RWPE2 (cell line): ENCODE data around the gene SPESP1.

Source experiments
- ATAC-seq: fragments of 200-7000 bp; cut with Tn5 transposase; 3 replicates; pipeline ENCODE4 v1.9.1; 2021; ENCODE audit warnings: low read depth
- DNase-seq: peaks from one replicate; pipeline ENCODE4 v3.0.0-alpha.2; 2020; ENCODE audit warnings: low spot score
- H3K27ac ChIP-seq: fragments of 450-650 bp; 2 replicates; pipeline ENCODE4 v1.5.1; 2017; ENCODE audit warnings: mild to moderate bottlenecking; ENCODE audit not compliant: poor library complexity, severe bottlenecking
- H3K27me3 ChIP-seq: fragments of 250-450 bp; sonication (Bioruptor Pico); 2 replicates; pipeline ENCODE4 v1.5.1; 2021; ENCODE audit warnings: mild to moderate bottlenecking, moderate library complexity; ENCODE audit not compliant: insufficient read depth, poor library complexity, severe bottlenecking
- H3K36me3 ChIP-seq: fragments of 250-450 bp; sonication (Bioruptor Pico); 2 replicates; pipeline ENCODE4 v1.5.1; 2020; ENCODE audit warnings: low read depth, mild to moderate bottlenecking, moderate library complexity
- H3K4me1 ChIP-seq: fragments of 250-450 bp; sonication (Bioruptor Pico); 2 replicates; pipeline ENCODE4 v1.5.1; 2021; ENCODE audit warnings: mild to moderate bottlenecking, moderate library complexity; ENCODE audit not compliant: insufficient read depth, poor library complexity, severe bottlenecking
- H3K4me3 ChIP-seq: fragments of 250-450 bp; sonication (Bioruptor Pico); 2 replicates; pipeline ENCODE4 v1.5.1; 2021; ENCODE audit warnings: mild to moderate bottlenecking, moderate library complexity; ENCODE audit not compliant: severe bottlenecking
- H3K9me3 ChIP-seq: fragments of 250-450 bp; sonication (Bioruptor Pico); 2 replicates; pipeline ENCODE4 v1.5.1; 2021; ENCODE audit warnings: mild to moderate bottlenecking, moderate library complexity; ENCODE audit not compliant: severe bottlenecking
- TF ChIP-seq, protein P1 (sequence below): fragments of 450-650 bp; IDR thresholded peaks from one replicate; pipeline ENCODE4 v1.5.1; 2017; ENCODE audit warnings: mild to moderate bottlenecking, moderate library complexity; ENCODE audit not compliant: poor library complexity, severe bottlenecking

Gene SPESP1

DNA sequence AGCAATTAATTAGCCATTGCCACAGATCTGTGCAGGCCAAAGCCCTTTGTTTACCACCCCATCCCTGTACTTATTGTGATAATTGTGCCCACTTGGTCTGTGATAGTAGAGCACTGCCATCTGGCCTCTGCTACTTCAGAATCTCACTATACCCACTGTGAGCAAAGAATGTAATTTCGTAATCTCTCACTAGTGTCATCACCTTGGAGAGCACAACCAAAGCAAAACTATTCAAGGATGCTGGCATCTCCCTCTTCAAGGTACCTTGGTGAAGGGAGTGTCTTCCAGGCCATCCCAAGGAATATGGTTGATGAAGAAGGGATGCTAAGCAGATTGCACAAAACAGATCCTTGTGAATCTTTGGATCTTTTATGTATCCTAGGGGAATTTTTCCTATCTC is 49.5 kb downstream of the SPESP1 start:
- Histone ChIP-seq H3K27me3 (no peaks in the 10 kb centered on the region), H3K4me3 (no peak overlapping the region), H3K27ac (no peak overlapping the region), H3K4me1 (no peaks in the 10 kb centered on the region), H3K9me3 (no peaks in the 10 kb centered on the region), H3K36me3 (no peaks in the 10 kb centered on the region)
- ATAC-seq (0 out of 3 replicates have a peak, but pooled peaks have one; percentile 21), DNase-seq (no peak)
- TF ChIP-seq, protein P1, sequence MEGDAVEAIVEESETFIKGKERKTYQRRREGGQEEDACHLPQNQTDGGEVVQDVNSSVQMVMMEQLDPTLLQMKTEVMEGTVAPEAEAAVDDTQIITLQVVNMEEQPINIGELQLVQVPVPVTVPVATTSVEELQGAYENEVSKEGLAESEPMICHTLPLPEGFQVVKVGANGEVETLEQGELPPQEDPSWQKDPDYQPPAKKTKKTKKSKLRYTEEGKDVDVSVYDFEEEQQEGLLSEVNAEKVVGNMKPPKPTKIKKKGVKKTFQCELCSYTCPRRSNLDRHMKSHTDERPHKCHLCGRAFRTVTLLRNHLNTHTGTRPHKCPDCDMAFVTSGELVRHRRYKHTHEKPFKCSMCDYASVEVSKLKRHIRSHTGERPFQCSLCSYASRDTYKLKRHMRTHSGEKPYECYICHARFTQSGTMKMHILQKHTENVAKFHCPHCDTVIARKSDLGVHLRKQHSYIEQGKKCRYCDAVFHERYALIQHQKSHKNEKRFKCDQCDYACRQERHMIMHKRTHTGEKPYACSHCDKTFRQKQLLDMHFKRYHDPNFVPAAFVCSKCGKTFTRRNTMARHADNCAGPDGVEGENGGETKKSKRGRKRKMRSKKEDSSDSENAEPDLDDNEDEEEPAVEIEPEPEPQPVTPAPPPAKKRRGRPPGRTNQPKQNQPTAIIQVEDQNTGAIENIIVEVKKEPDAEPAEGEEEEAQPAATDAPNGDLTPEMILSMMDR, result no peak

DNA sequence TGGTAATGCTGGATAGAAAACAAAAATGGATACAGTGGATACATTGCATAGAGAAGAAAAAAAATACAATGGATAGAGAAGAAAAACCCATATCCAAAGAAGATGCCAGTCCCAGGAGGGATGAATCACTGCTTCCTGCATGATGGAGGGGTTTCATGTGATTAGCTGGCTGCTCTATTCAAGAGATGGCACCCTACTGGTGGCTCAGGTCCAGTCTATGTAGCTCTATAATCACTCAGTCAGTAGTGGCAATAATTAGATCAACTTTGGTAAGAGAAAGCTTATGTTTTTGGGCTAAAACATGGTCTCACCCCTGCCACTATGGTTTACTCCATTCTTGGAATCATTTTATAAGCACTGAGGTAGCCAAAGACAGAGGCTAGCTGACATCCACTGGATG is 50.5 kb downstream of the SPESP1 start:
- Histone ChIP-seq H3K4me1 (no peaks in the 10 kb centered on the region), H3K27me3 (no peaks in the 10 kb centered on the region), H3K4me3 (no peak overlapping the region), H3K9me3 (no peaks in the 10 kb centered on the region), H3K27ac (no peak overlapping the region), H3K36me3 (no peaks in the 10 kb centered on the region)
- no peak for ATAC-seq
- DNase-seq, result no peak
- TF ChIP-seq, protein P1, result no peak

DNA sequence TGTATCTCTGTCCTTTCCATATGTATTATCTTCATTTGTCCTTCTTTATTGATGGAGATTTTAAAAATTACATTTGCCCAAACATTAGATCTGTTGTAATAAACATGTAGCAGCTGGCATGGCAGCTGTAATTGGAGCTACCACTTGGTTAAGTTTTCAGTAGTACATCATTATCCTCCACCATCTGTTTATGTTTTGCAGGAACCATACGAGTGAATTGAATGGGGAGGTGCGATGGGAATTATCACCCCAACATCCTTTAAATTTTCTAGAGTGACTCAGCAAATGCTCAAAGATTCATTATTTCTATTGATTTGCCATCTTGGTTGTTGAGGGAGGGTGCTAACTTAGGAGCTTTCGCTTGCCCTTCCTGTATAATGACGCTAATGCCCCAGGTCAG is 51.6 kb downstream of the SPESP1 start:
- TF ChIP-seq, protein P1, result no peak
- no peak overlapping the region for H3K27ac ChIP-seq
- DNase-seq, result no peak

DNA sequence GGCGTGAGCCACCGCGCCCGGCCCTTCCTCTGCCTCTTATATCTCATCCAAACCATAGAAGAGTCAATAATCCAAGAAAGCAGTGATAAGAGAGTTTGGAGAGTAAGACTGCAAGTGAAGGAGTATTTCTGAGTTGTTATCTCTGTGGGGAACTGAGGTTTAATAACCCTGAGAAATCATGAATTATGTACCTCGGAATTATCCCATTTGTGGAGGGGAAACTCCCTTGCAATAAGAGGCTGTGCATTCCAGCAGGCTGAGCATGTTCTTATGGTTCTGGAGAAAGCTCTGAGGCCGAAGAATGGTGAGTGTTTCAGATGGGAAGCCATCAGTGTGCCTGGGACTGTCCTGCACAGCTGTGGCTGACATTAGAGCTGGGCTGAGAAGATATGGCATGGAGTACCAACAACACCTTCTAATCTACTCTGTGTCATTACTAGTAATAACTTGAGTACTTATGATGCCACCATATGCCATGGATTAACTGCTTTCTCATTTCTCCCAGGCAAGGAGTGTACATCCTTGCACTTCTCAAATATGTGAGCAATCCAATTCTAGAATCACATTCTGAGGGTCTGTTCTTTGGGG is 52.7 kb downstream of the SPESP1 start:
- Histone ChIP-seq H3K9me3 (no peaks in the 10 kb centered on the region), H3K27me3 (no peaks in the 10 kb centered on the region), H3K36me3 (no peaks in the 10 kb centered on the region), H3K4me3 (no peak overlapping the region), H3K4me1 (no peaks in the 10 kb centered on the region), H3K27ac (no peak overlapping the region)
- no peak for ATAC-seq
- no peak for DNase-seq
- TF ChIP-seq, protein P1, result no peak

More for the DNA sequence above, 51.6 kb downstream of the SPESP1 start:
- H3K27me3 ChIP-seq, result no peaks in the 10 kb centered on the region
- H3K9me3 ChIP-seq, result no peaks in the 10 kb centered on the region
- H3K4me1 ChIP-seq, result no peaks in the 10 kb centered on the region
- no peak overlapping the region for H3K4me3 ChIP-seq
- ATAC-seq, result no peak
- no peaks in the 10 kb centered on the region for H3K36me3 ChIP-seq

DNA sequence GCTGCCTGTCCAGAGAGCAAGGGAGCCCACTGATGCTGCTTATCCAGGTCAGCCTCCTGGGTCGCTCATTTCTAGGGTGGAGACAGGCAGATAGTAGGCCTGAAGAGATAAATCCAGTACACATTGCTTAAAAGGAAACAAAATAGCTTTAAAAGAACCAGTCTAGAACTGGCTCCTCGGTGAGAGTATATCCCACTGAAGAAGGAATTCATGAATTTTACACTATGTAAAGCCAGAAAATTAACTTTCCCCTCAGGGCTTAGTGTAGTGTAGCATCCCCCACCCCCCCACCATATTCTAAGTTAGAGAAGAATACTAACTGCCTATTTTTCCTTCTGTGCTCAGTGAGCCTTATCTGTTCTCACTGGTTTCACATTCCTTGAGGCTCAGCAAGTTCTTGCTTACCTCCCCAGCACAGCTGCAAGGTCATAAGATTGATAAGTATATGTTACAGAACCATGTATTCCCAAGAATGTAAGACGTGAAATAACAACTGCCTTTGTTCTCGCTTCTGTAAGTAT is 53.7 kb downstream of the SPESP1 start:
- no peaks in the 10 kb centered on the region for H3K27me3 ChIP-seq
- DNase-seq (no peak), ATAC-seq (no peak; the same call in 2 of the 3 replicates)
- no peak overlapping the region for H3K27ac ChIP-seq
- TF ChIP-seq, protein P1, result no peak
- no peaks in the 10 kb centered on the region for H3K4me1 ChIP-seq
- H3K9me3 ChIP-seq, result no peaks in the 10 kb centered on the region
- H3K36me3 ChIP-seq, result no peaks in the 10 kb centered on the region
- no peak overlapping the region for H3K4me3 ChIP-seq
